Trophoblast cell (in vitro differentiated cells and primary cell): ENCODE results near the gene MORC4.
A peak's percentile ranks its signal among the peaks of the same experiment; 100 is the strongest.

Experiments used
- DNase-seq, 2 donors: peaks; one replicate each; pipeline ENCODE4 v3.0.0-alpha.2; 2016
- H2AFZ ChIP-seq: 2 replicates; pipeline ENCODE4 v1.6.1; 2013; ENCODE audit warnings: low read length, moderate library complexity, mild to moderate bottlenecking; ENCODE audit not compliant: insufficient read depth, poor library complexity
- H2AK5ac ChIP-seq: 2 replicates; pipeline ENCODE4 v1.6.1; 2013; ENCODE audit warnings: mild to moderate bottlenecking, low read length
- H2BK120ac ChIP-seq: 2 replicates; pipeline ENCODE4 v1.6.1; 2013; ENCODE audit warnings: low read length, mild to moderate bottlenecking, moderate library complexity; ENCODE audit not compliant: insufficient read depth, poor library complexity
- H2BK12ac ChIP-seq: 2 replicates; pipeline ENCODE4 v1.6.1; 2013; ENCODE audit warnings: mild to moderate bottlenecking, low read length, moderate library complexity
- H2BK5ac ChIP-seq: 2 replicates; pipeline ENCODE4 v1.6.1; 2013; ENCODE audit warnings: low read length, low read depth, moderate library complexity, mild to moderate bottlenecking; ENCODE audit not compliant: poor library complexity
- H3K14ac ChIP-seq: 2 replicates; pipeline ENCODE4 v1.6.1; 2013; ENCODE audit warnings: mild to moderate bottlenecking, low read length
- H3K18ac ChIP-seq: 2 replicates; pipeline ENCODE4 v1.6.1; 2013; ENCODE audit warnings: mild to moderate bottlenecking, low read length
- H3K23ac ChIP-seq: 2 replicates; pipeline ENCODE4 v1.6.1; 2013; ENCODE audit warnings: low read length
- H3K27ac ChIP-seq: 2 replicates; pipeline ENCODE4 v1.5.1; 2013; ENCODE audit warnings: low read depth, mild to moderate bottlenecking, inconsistent platforms, low read length, moderate library complexity
- H3K27me3 ChIP-seq: 2 replicates; pipeline ENCODE4 v1.6.1; 2013; ENCODE audit warnings: inconsistent platforms, mild to moderate bottlenecking, low read length, moderate library complexity; ENCODE audit not compliant: insufficient read depth
- H3K36me3 ChIP-seq, 2 experiments: 1 replicate in 1 of 2; 2 replicates in 1 of 2; pipeline ENCODE4 v1.6.1; 2013; ENCODE audit warnings: low read length in 2 of 2, mild to moderate bottlenecking in 2 of 2, moderate library complexity in 1 of 2; ENCODE audit not compliant: insufficient read depth in 2 of 2, control insufficient read depth in 1 of 2
- H3K4ac ChIP-seq: 2 replicates; pipeline ENCODE4 v1.6.1; 2013; ENCODE audit warnings: low read depth, mild to moderate bottlenecking, low read length, moderate library complexity
- H3K4me1 ChIP-seq, 2 experiments: 1 replicate in 1 of 2; 2 replicates in 1 of 2; pipeline ENCODE4 v1.6.1; 2013; ENCODE audit warnings: low read length in 2 of 2, mild to moderate bottlenecking in 2 of 2, moderate library complexity in 1 of 2; ENCODE audit not compliant: insufficient read depth in 2 of 2, control insufficient read depth in 1 of 2
- H3K4me2 ChIP-seq: 2 replicates; pipeline ENCODE4 v1.6.1; 2013; ENCODE audit warnings: inconsistent platforms, mild to moderate bottlenecking, low read length, moderate library complexity
- H3K4me3 ChIP-seq: 2 replicates; pipeline ENCODE4 v1.5.1; 2013; ENCODE audit warnings: mild to moderate bottlenecking, low read depth, low read length, inconsistent platforms
- H3K79me1 ChIP-seq: one replicate; pipeline ENCODE4 v1.6.1; 2013; ENCODE audit warnings: low read length
- H3K79me2 ChIP-seq: 2 replicates; pipeline ENCODE4 v1.6.1; 2013; ENCODE audit warnings: low read length, mild to moderate bottlenecking; ENCODE audit not compliant: control insufficient read depth, insufficient read depth, poor library complexity
- H3K9ac ChIP-seq: 2 replicates; pipeline ENCODE4 v1.6.1; 2013; ENCODE audit warnings: mild to moderate bottlenecking, low read length
- H3K9me3 ChIP-seq: 2 replicates; pipeline ENCODE4 v1.6.1; 2013; ENCODE audit warnings: low read depth, mild to moderate bottlenecking, control low read depth, inconsistent platforms, low read length; ENCODE audit not compliant: insufficient read depth
- H4K12ac ChIP-seq: 2 replicates; pipeline ENCODE4 v1.6.1; 2013; ENCODE audit warnings: low read depth, mild to moderate bottlenecking, low read length, moderate library complexity
- H4K8ac ChIP-seq: 2 replicates; pipeline ENCODE4 v1.6.1; 2013; ENCODE audit warnings: low read depth, mild to moderate bottlenecking, low read length, moderate library complexity
- H4K91ac ChIP-seq: one replicate; pipeline ENCODE4 v1.6.1; 2013; ENCODE audit warnings: low read depth, mild to moderate bottlenecking, low read length, moderate library complexity
- WGBS: extraction: QIAGEN DNeasy Blood & Tissue Kit; methylation state at CpG from one replicate; pipeline ENCODE4 v1.1.7; 2013; ENCODE audit warnings: missing lambda C conversion rate; ENCODE audit not compliant: insufficient read length, insufficient coverage; ENCODE audit errors: extremely low coverage; 5-methylcytosine and 5-hydroxymethylcytosine counted together

The MORC4 gene

GRCh38 chrX:106935175-106935574 is 64.8 kb downstream of the MORC4 start:
- no peak overlapping the region for H3K4ac ChIP-seq
- no peak overlapping the region for H2AK5ac ChIP-seq
- H3K14ac ChIP-seq = no peak overlapping the region
- H3K4me3 ChIP-seq = no peak overlapping the region
- H3K27ac ChIP-seq = no peak overlapping the region
- H2BK120ac ChIP-seq = no peak overlapping the region
- no peak overlapping the region for H2BK5ac ChIP-seq
- peak overlapping the region; percentile 48 for H4K91ac ChIP-seq
- H3K23ac ChIP-seq = no peak overlapping the region
- no peaks in the 10 kb centered on the region for H3K79me2 ChIP-seq
- no peak overlapping the region for H3K18ac ChIP-seq
- no peaks in the 10 kb centered on the region for H3K36me3 ChIP-seq
- peaks cover 15 to 18% of the 10 kb centered on the region in 2 experiments for H3K4me1 ChIP-seq
- no peak overlapping the region for H3K9ac ChIP-seq
- H4K12ac ChIP-seq = no peak overlapping the region
- no peak overlapping the region for H4K8ac ChIP-seq
- no peak overlapping the region for H3K4me2 ChIP-seq
- peak in 1 of 2 donors; percentile 35 for DNase-seq
- no peak overlapping the region for H2BK12ac ChIP-seq
- H3K79me1 ChIP-seq = peaks cover 5% of the 10 kb centered on the region
- H2AFZ ChIP-seq = no peak overlapping the region
- no CpG with 5 or more reads among the region's 4 CpGs for WGBS
- H3K27me3 ChIP-seq = no peaks in the 10 kb centered on the region
- H3K9me3 ChIP-seq = no peaks in the 10 kb centered on the region

GRCh38 chrX:106933538-106933961 is 66.5 kb downstream of the MORC4 start:
- no peak overlapping the region for H3K4ac ChIP-seq
- H2AFZ ChIP-seq = no peak overlapping the region
- H3K27me3 ChIP-seq = no peaks in the 10 kb centered on the region
- no peak overlapping the region for H3K4me3 ChIP-seq
- H3K9me3 ChIP-seq = no peaks in the 10 kb centered on the region
- peak overlapping the region; percentile 49 for H4K91ac ChIP-seq
- H3K4me2 ChIP-seq = no peak overlapping the region
- peak overlapping the region; percentile 12 for H4K8ac ChIP-seq
- peak overlapping the region; percentile 57 for H3K18ac ChIP-seq
- no CpG with 5 or more reads among the region's 3 CpGs for WGBS
- H2BK12ac ChIP-seq = no peak overlapping the region
- H3K23ac ChIP-seq = no peak overlapping the region
- H3K9ac ChIP-seq = no peak overlapping the region
- H3K14ac ChIP-seq = peak overlapping the region; percentile 54
- H2BK5ac ChIP-seq = peak overlapping the region; percentile 62
- peaks cover 17 to 18% of the 10 kb centered on the region in 2 experiments for H3K4me1 ChIP-seq
- H3K36me3 ChIP-seq = no peaks in the 10 kb centered on the region
- no peak overlapping the region for H2AK5ac ChIP-seq
- H3K79me1 ChIP-seq = peaks cover 5% of the 10 kb centered on the region
- DNase-seq = peak; percentile 59 to 80
- H3K79me2 ChIP-seq = no peaks in the 10 kb centered on the region
- H3K27ac ChIP-seq = peak overlapping the region; percentile 76
- no peak overlapping the region for H2BK120ac ChIP-seq
- H4K12ac ChIP-seq = no peak overlapping the region

- Histone ChIP-seq H3K36me3 (no peaks in the 10 kb centered on the region), H3K4ac (no peak overlapping the region), H3K79me1 (peaks cover 5% of the 10 kb centered on the region), H3K4me1 (peaks cover 17 to 18% of the 10 kb centered on the region in 2 experiments), H3K9me3 (no peaks in the 10 kb centered on the region), H2AK5ac (no peak overlapping the region), H3K4me2 (no peak overlapping the region), H2BK120ac (no peak overlapping the region), H3K9ac (no peak overlapping the region), H3K79me2 (no peaks in the 10 kb centered on the region), H3K27me3 (no peaks in the 10 kb centered on the region), H3K23ac (no peak overlapping the region), H4K91ac (peak overlapping the region; percentile 49), H4K8ac (peak overlapping the region; percentile 12), H2BK5ac (peak overlapping the region; percentile 62), H3K27ac (peak overlapping the region; percentile 76), H2AFZ (no peak overlapping the region), H2BK12ac (no peak overlapping the region), H3K18ac (peak overlapping the region; percentile 57), H3K4me3 (no peak overlapping the region), H3K14ac (peak overlapping the region; percentile 54), H4K12ac (no peak overlapping the region)
- peak; percentile 81 to 94 for DNase-seq
- WGBS = no CpG with 5 or more reads among the region's 6 CpGs
These were observed 67.0 kb downstream of the MORC4 start for GRCh38 chrX:106932960-106933537.

- H3K9ac ChIP-seq = no peak overlapping the region
- no peak overlapping the region for H3K23ac ChIP-seq
- H2BK120ac ChIP-seq = no peak overlapping the region
- no peak overlapping the region for H4K12ac ChIP-seq
- peak overlapping the region; percentile 38 for H2BK5ac ChIP-seq
- no peaks in the 10 kb centered on the region for H3K9me3 ChIP-seq
- WGBS = no CpG with 5 or more reads among the region's 4 CpGs
- peak; percentile 43 to 73 for DNase-seq
- no peak overlapping the region for H3K4ac ChIP-seq
- no peak overlapping the region for H3K14ac ChIP-seq
- H3K4me3 ChIP-seq = no peak overlapping the region
- H3K18ac ChIP-seq = no peak overlapping the region
- H3K79me2 ChIP-seq = no peaks in the 10 kb centered on the region
- H2AFZ ChIP-seq = no peak overlapping the region
- H3K4me2 ChIP-seq = no peak overlapping the region
- H3K36me3 ChIP-seq = no peaks in the 10 kb centered on the region
- peaks cover 17 to 18% of the 10 kb centered on the region in 2 experiments for H3K4me1 ChIP-seq
- no peak overlapping the region for H4K91ac ChIP-seq
- no peak overlapping the region for H2BK12ac ChIP-seq
- peaks cover 5% of the 10 kb centered on the region for H3K79me1 ChIP-seq
- no peak overlapping the region for H4K8ac ChIP-seq
- peak overlapping the region; percentile 76 for H3K27ac ChIP-seq
- H2AK5ac ChIP-seq = no peak overlapping the region
- H3K27me3 ChIP-seq = no peaks in the 10 kb centered on the region
These were observed 67.5 kb downstream of the MORC4 start for GRCh38 chrX:106932492-106932923.
